NK-92 (cell line): Measurements from ENCODE around the gene APC2.
"Not testable (repeated sequence)": the region's sequence is repeated elsewhere in the genome, so short reads cannot be mapped to it uniquely, and the experiment has no call there.

ENCODE experiments used
- DNase-seq: peaks from one replicate; lab custom pipeline; 2025; ENCODE audit not compliant: unreplicated experiment; lab: John Stamatoyannopoulos, UW

Gene APC2

GRCh38 chr19:1416014-1416841 is 33.7 kb upstream of the APC2 start:
- DNase-seq: no peak

GRCh38 chr19:1417145-1417544 is 32.8 kb upstream of the APC2 start:
- no peak for DNase-seq

DNA sequence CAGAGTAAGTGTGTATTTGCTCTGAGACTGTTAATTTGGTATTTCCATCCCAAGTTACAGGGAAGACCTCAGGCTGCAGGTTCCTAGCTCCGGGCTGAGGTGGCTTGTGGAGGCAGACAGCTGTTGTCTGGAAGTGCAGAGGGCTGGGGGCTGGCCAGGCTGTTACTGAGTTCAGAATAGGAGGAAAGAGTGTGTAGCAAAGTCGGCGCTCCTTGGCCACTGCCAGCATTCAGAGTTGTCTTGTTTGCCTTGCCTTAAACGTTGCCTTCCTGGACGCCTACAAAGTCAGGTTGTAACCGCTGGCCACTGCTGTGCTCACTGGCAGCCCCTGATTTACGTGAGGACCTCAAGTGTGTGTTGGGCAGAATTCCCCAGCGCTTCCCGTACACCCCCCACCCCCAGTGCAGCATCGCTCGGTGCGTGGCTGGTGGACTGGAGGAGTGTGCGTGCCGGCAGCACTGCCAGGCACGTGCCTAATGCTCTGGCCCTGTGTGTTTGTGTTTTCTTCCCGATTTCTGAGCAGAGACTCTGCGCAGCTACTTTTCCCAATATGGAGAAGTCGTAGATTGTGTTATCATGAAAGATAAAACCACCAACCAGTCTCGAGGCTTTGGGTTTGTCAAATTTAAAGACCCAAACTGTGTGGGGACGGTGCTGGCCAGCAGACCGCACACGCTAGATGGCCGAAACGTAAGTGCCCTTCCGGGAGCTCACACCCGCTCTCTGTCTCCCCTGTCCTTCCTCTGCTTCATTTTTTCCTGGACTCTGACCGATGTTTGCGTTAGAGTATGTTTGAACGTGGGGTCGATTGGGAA is 32.0 kb upstream of the APC2 start:
- no peak for DNase-seq

GRCh38 chr19:1418496-1418775 is 31.5 kb upstream of the APC2 start:
- DNase-seq: no peak

DNA sequence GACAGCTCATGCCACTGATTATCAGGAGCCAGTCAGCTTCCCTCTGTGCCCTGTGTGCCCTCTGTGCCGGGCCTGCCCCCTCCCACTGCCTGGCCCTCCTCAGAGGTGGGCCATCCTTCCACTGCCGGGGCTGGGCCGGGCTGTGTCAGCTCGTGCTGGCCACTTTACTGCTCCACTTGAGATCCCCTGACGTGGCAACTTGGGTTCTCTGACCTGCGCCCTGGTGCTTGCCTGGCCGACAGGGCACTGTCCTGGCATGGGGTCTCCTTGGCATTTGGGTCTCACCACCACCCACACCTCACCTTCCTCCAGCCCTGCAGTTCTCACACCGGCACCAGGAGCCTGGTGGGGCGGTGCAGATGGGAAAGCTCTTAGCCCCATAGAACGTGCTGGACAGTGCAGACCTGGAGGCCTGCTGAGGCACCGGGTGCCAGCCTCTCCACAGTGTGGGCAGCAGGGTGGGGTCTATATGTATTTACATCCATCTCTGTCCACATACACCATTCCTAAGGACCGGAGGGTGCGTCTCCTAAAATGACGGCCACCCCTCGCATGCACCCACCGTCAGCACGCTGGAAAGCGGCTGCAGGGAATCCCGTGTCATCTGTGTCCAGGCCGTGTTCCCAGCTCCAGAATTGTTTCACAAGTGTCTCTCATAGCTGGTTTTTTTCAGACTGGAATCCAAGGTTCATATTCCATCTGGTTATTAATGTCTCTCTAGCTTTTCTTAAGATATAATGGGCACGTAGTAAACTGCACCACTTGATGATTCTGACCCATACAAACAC is 30.8 kb upstream of the APC2 start:
- DNase-seq: no peak

- not testable (repeated sequence) for DNase-seq
Measured at GRCh38 chr19:1420085-1420484, 29.8 kb upstream of the APC2 start.

DNA sequence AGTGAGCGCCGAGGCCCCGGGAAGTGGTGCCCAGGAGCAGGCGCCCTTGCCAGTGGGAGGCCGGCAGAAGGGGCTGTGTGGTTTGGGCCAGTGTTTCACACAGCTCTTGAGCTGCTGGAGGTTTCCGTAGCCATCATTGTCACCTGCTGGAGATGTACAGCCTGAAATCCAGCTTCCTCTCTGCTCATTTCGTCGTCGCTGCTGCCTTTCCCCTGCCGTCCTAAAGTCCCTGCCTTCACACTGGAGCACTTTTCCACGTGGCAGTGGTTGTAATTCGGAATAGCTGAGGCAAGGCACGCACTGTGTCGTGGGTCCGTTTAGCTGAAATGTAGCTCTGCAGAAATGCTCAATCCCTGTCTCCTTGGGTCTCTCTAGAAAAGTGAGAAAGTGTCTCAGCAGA is 29.3 kb upstream of the APC2 start:
- no peak for DNase-seq

GRCh38 chr19:1421218-1421957 is 28.5 kb upstream of the APC2 start:
- DNase-seq: no peak

DNA sequence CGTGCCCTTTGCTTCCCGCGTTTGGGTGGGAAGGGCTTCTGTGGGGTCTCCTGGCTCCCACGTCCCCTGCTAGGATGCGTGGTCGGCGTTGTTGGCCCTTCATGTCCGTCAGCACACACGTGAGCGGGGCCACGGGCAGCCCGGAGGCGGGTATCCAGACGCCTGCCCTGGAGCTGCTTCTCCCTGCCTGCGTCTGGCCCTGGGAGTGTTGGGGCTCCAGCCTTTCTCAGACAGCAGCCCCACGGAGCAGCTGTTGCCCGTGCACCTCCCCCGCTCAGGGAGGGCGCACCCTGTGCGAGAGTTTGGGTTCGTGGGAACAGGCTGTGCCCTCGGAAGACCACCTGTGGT is 28.0 kb upstream of the APC2 start:
- no peak for DNase-seq

GRCh38 chr19:1422360-1422759 is 27.6 kb upstream of the APC2 start:
- DNase-seq: no peak

DNA sequence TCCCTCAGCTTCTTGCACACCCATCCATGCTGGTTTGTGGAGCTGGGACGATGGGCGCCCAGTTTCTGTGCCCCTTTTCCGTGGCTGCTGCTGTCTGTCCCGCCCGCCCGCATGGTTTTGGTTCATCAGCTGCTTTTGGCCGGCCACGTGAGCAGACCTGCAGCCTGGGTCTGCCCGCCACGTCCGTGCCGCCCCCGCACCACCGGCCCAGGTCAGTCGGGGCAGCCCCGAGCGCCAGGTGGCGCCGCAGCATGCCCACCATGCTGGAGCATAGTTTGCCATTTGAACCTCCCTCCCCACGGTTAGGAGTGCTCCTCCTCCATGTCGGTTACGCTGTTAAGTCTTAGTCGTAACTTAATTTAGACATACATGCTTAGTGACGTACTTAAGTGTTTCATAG is 27.0 kb upstream of the APC2 start:
- no peak for DNase-seq

GRCh38 chr19:1423436-1424191 is 26.3 kb upstream of the APC2 start:
- DNase-seq: no peak

DNA sequence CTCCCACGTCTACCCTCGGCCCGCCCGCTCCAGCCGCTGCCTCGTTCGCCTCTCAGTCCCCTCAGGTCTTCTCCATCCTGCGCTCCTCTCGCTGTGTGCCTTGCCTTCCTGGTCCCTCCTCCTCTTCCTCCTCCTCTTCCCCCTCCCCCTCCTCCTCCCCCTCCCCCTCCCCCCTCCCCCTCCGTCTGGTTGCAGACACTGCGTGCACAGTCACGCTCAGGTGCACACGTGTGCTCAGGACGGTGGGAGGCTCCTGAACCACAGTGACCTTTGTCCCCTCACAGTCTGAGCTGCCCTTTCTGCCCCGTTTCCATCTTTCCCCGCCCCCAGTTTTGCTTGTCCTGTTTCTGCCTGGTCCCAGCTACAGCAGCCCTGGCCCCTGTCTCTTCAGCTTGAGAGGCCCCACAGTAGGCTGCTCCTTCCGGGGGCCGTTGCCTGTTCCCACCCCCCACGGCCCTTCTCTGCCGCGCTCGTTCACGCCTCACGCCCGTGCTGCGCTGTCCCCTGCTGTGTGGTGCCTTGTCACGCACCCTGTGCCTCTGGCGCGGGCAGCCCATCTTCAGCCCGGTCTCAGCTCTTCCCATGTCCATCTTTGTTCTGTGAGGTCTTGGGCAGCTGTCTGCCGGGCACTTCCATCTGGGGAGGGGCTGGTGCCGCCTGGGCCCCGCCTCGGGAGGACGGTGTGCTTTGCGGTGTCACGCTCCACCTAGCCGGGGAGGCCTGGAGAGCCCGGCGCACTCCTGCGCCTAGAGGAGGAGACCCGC is 25.5 kb upstream of the APC2 start:
- DNase-seq: no peak

DNA sequence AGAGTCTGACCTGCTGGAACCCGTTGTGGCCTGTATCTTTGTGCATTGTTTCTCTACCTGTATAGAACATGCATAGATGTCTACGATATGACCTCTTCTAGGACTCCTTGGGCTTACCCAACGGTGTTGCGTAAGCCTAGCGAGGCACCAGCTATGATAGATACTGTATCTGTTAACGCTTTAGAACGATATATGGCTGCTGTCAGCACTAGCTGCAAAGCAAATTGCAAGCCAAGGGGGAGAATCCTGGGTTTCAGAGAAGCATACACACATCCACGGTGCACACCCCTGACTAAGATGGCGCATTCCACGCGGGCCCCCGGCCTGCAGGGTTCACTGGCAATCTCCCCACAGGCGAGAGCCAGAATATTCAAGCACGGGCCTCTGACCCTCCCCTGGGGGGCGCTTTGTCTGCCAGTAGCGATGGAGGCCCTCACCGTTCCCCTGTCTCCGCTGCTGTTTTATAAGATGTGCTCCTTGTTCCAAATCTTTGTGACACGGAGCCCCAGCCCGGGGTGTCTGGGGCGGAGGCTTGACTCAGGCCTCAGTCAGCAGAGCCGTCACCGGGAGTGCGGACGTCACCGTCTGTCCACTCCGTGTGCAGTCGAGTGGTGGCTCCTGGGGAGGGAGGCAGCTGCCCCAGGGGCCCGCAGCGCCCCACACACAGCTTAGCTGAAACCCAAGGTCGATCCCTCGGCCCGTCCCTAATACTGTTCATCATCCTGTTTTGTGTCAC is 24.7 kb upstream of the APC2 start:
- DNase-seq: no peak

DNA sequence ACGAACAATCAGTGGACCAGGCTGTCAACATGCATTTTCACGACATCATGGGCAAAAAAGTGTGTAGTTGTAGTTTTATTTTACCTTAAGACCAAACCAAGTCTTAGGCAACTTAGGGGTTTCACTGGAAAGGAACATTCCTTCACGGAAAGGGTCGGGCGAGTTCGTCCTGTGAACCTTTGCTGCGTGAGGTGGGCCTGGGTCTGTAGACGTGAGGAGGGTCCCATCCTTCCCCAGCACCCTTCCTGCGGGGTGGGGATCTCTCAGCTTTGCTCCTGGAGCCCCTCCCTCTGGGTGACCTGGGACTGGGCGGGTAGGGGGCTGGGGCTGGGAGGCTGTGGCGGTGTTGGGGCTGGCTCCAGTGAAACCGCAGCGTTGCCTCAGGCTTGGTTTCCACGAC is 24.0 kb upstream of the APC2 start:
- no peak for DNase-seq

DNA sequence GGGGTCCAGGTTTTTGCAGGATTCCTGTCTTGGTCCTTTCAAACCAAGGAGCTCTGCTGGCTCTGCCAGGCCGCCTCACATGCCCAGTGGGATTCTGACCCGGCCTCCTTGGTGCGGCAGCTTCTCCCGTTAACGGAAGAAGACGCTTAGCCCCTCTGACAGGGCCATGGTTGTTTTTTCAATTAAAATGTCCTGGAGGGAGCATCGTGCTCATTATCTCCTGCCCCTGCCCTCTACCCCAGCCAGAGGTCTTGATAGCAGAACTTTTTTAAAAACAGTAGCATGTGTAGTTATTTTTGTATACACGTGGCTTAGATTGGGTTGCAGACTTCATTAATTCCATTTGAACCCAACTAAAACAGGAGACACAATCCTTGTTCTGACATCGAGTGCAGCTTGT is 23.2 kb upstream of the APC2 start:
- DNase-seq: no peak

DNA sequence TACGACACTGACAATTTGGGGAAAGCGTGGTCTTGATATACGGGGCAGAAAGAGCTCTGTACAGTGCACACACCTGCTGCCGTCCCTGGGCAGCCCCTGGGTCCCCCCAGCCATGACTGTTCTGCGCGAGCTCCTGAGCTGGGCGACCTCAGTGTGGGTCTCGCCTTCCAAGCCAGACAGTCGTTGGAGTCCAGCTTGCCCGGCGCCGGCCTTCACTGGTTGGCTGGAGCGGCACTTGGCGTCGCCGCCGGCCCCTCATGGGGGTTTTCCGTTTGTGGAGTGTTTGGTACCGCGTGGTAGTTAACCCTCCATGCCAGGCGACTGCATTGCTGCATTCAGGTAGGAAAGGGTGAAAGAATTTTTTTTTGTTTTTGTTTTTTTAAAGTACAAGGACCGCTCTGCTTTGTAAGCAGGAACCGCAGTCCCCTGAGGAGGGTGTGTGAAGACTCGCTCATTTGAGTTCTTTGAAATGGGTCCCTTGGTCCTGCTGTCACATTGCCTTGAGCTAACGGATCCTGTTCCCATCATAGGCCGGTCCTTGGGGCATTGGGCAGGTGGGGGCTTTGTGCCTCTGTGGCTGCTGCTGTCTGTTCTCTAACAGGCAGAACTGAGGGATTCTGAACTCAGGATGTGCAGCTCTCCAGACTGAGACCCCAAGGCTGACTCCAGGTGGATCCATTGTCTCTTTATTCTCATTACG is 22.6 kb upstream of the APC2 start:
- DNase-seq: no peak

GRCh38 chr19:1428738-1429391 is 21.1 kb upstream of the APC2 start:
- no peak for DNase-seq
